ENCODE results near the gene METRNL. TPM values are rescaled to one million over a fixed set of nuclear protein-coding genes. Genes with fewer than 3 reads are reported as not detected.

The METRNL gene
- polyA plus RNA-seq, 3 donors = 13.1 to 133 (median 29.8) TPM

GRCh38 chr17:83113381-83113780 is 34.0 kb downstream of the METRNL start:
- H3K4me1 Mint-ChIP-seq = peaks cover 27% of the 10 kb centered on the region
- Histone ChIP-seq H3K4me1 (ENCODE audit: control insufficient read depth in 1 of 2, insufficient read depth in 2 of 2, low read length in 2 of 2) (peaks cover 6 to 13% of the 10 kb centered on the region in 2 donors), H3K79me2 (ENCODE audit: insufficient read depth, low read length) (no peaks in the 10 kb centered on the region), H2AFZ (ENCODE audit: insufficient read depth, low read depth, low read length, poor library complexity, severe bottlenecking) (no peak overlapping the region), H3K4me2 (replicated peaks; ENCODE audit: extremely low read depth, low read length, poor library complexity, severe bottlenecking) (no peak overlapping the region), H3K4me3 (replicated peaks in 1 of 3; ENCODE audit: low read depth in 2 of 3, low read length in 3 of 3) (no peak overlapping the region), H3K27me3 (ENCODE audit: control insufficient read depth in 2 of 2, insufficient read depth in 2 of 2, low read length in 2 of 2) (no peaks in the 10 kb centered on the region), H3K27ac (ENCODE audit: low read depth in 1 of 2, low read length in 2 of 2) (no peak overlapping the region), H4K20me1 (ENCODE audit: insufficient read depth, low read length) (no peaks in the 10 kb centered on the region), H3K9me3 (replicated peaks in 1 of 2; ENCODE audit: control insufficient read depth in 1 of 2, insufficient read depth in 1 of 2, low read length in 2 of 2) (no peaks in the 10 kb centered on the region), H3K9ac (ENCODE audit: insufficient read depth, low read length, poor library complexity, severe bottlenecking) (no peak overlapping the region), H3K36me3 (replicated peaks in 1 of 2; ENCODE audit: control insufficient read depth in 1 of 2, insufficient read depth in 2 of 2, low read length in 2 of 2) (no peaks in the 10 kb centered on the region)
- no peak for TF ChIP-seq CTCF (IDR thresholded peaks at IDR 0.05)
- no peak for DNase-seq
- H3K36me3 Mint-ChIP-seq = no peaks in the 10 kb centered on the region
- peaks cover 19 to 36% (median 34%) of the 10 kb centered on the region in 3 donors for H3K27me3 Mint-ChIP-seq (ENCODE audit: low read depth in 3 of 3)
- WGBS (ENCODE audit: insufficient coverage) = 96% methylated on average over 10 of the region's 11 CpGs
- no peak overlapping the region for H3K27ac Mint-ChIP-seq
- H3K4me3 Mint-ChIP-seq = no peak overlapping the region
- peaks cover 0 to 4% (median 2%) of the 10 kb centered on the region in 7 donors for H3K9me3 Mint-ChIP-seq
- intact Hi-C loops (cut with micrococcal nuclease) = no loop called here

- intact Hi-C loops (cut with micrococcal nuclease) = no loop called here
- no peak for DNase-seq
- Histone ChIP-seq H3K27me3 (ENCODE audit: control insufficient read depth in 2 of 2, insufficient read depth in 2 of 2, low read length in 2 of 2) (peaks cover 0 to 3% of the 10 kb centered on the region in 2 donors), H4K20me1 (ENCODE audit: insufficient read depth, low read length) (no peaks in the 10 kb centered on the region), H3K79me2 (ENCODE audit: insufficient read depth, low read length) (no peaks in the 10 kb centered on the region), H3K4me2 (replicated peaks; ENCODE audit: extremely low read depth, low read length, poor library complexity, severe bottlenecking) (no peak overlapping the region), H3K9me3 (replicated peaks in 1 of 2; ENCODE audit: control insufficient read depth in 1 of 2, insufficient read depth in 1 of 2, low read length in 2 of 2) (no peaks in the 10 kb centered on the region), H3K36me3 (replicated peaks in 1 of 2; ENCODE audit: control insufficient read depth in 1 of 2, insufficient read depth in 2 of 2, low read length in 2 of 2) (no peaks in the 10 kb centered on the region), H3K4me3 (replicated peaks in 1 of 3; ENCODE audit: low read depth in 2 of 3, low read length in 3 of 3) (no peak overlapping the region), H2AFZ (ENCODE audit: insufficient read depth, low read depth, low read length, poor library complexity, severe bottlenecking) (no peak overlapping the region), H3K9ac (ENCODE audit: insufficient read depth, low read length, poor library complexity, severe bottlenecking) (no peak overlapping the region), H3K27ac (ENCODE audit: low read depth in 1 of 2, low read length in 2 of 2) (no peak overlapping the region), H3K4me1 (ENCODE audit: control insufficient read depth in 1 of 2, insufficient read depth in 2 of 2, low read length in 2 of 2) (peaks cover 9 to 16% of the 10 kb centered on the region in 2 donors)
- no peak for TF ChIP-seq CTCF (IDR thresholded peaks at IDR 0.05)
- H3K27ac Mint-ChIP-seq = no peak overlapping the region
- no peak overlapping the region for H3K4me3 Mint-ChIP-seq
- H3K9me3 Mint-ChIP-seq = peaks cover 0 to 2% (median under 1%) of the 10 kb centered on the region in 7 donors
- H3K27me3 Mint-ChIP-seq (ENCODE audit: low read depth in 3 of 3) = peaks cover 21 to 36% (median 35%) of the 10 kb centered on the region in 3 donors
- H3K4me1 Mint-ChIP-seq = peaks cover 31% of the 10 kb centered on the region
- WGBS (ENCODE audit: insufficient coverage) = 92% methylated on average over 13 of the region's 22 CpGs
- H3K36me3 Mint-ChIP-seq = peaks cover 0 to 1% of the 10 kb centered on the region in 2 donors
Measured at GRCh38 chr17:83113792-83114191, 34.4 kb downstream of the METRNL start.

Measured in CD14-positive monocyte (primary cell).